Stimulated activated CD4-positive, alpha-beta T cell treated with anti-CD3 and anti-CD28 coated beads, Interleukin-12 subunit alpha, Interleukin-12 subunit beta, amount 100 ng/mL, for 48 hours (primary cell): ENCODE measurements around the gene ZNF776.
"Not testable (repeated sequence)": the region's sequence is repeated elsewhere in the genome, so short reads cannot be mapped to it uniquely, and the experiment has no call there.

ENCODE experiments used
- DNase-seq, 3 donors: peaks; one replicate each; pipeline ENCODE4 v3.0.0-alpha.2; 2020; ENCODE audit warnings: low read depth in 2 of 3, low spot score in 1 of 3

The ZNF776 gene

GRCh38 chr19:57776764-57777296 lies 30.2 kb downstream of the ZNF776 start:
- DNase-seq: no peak

- no peak for DNase-seq
Observed at GRCh38 chr19:57778336-57778735, 31.7 kb downstream of the ZNF776 start.

- DNase-seq: no peak
Observed at GRCh38 chr19:57779220-57779845, 32.7 kb downstream of the ZNF776 start.

- DNase-seq: no peak
Observed at GRCh38 chr19:57786286-57786685, 39.7 kb downstream of the ZNF776 start.

GRCh38 chr19:57786906-57787305 lies 40.3 kb downstream of the ZNF776 start:
- DNase-seq: no peak

- DNase-seq: no peak
Observed at GRCh38 chr19:57788114-57788692, 41.6 kb downstream of the ZNF776 start.

GRCh38 chr19:57789288-57789687 lies 42.7 kb downstream of the ZNF776 start:
- no peak for DNase-seq

- DNase-seq: not testable (repeated sequence)
Observed at GRCh38 chr19:57796580-57796979, 50.0 kb downstream of the ZNF776 start.

GRCh38 chr19:57800696-57801095 lies 54.1 kb downstream of the ZNF776 start:
- DNase-seq: no peak

GRCh38 chr19:57802269-57802668 lies 55.7 kb downstream of the ZNF776 start:
- DNase-seq: no peak

GRCh38 chr19:57803265-57803593 lies 56.6 kb downstream of the ZNF776 start:
- DNase-seq: no peak

- DNase-seq: no peak
Observed at GRCh38 chr19:57803594-57804325, 57.1 kb downstream of the ZNF776 start.

- DNase-seq: no peak
Observed at GRCh38 chr19:57807541-57807940, 60.9 kb downstream of the ZNF776 start.
